ENCODE data around the gene SPATS2L.

Gene SPATS2L

GRCh38 chr2:200348897-200349563 is 42.5 kb downstream of the SPATS2L start:
- DNase-seq (ENCODE audit: extremely low read depth in 1 of 2, low read depth in 1 of 2): no peak

DNA sequence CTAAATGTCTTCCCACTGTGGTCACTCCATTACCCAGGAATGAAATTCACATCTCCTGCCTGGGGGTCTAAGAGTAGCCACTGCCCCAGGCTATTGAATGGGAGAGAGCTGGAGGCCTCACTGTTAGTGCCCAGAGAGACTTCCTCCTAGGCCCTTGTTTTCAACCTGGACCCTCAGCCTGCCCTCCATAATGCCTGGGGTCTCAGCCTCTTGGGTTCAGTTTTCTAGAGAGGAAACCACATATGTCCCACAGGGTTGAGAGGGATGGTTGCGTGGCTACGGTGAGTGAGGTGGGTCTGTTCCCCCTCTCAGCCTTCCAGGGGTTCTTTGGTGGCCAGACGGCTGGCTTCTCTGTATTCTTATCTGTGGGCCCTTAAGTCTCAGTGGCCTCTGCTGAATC is 43.4 kb downstream of the SPATS2L start:
- DNase-seq (ENCODE audit: extremely low read depth in 1 of 2, low read depth in 1 of 2): no peak

- DNase-seq (ENCODE audit: extremely low read depth in 1 of 2, low read depth in 1 of 2): no peak
Measured at GRCh38 chr2:200350850-200351285, 44.4 kb downstream of the SPATS2L start.

- no peak for DNase-seq (ENCODE audit: extremely low read depth in 1 of 2, low read depth in 1 of 2)
Measured at GRCh38 chr2:200351815-200352214, 45.3 kb downstream of the SPATS2L start.

DNA sequence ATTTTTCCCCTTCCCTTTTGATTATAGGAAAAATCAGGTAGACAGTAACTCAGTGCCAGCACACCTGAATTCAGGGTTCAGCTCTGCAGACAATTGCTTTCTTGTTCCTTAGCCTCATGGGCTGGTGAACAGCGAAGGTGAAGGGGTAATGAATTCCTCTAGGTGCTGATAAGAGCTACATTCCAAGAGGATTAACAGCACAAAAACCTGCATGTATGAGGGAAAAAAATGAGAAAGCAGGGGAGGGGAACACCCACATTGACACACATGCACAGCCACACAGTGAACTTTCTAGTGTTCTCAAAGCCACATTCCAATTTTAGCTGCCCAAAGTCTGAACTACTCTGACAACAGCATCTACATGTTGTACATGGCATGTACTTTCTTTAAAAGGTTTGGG is 46.1 kb downstream of the SPATS2L start:
- DNase-seq (ENCODE audit: extremely low read depth in 1 of 2, low read depth in 1 of 2): no peak

- no peak for DNase-seq (ENCODE audit: extremely low read depth in 1 of 2, low read depth in 1 of 2)
Measured at GRCh38 chr2:200353120-200353519, 46.6 kb downstream of the SPATS2L start.

GRCh38 chr2:200353874-200354273 is 47.4 kb downstream of the SPATS2L start:
- no peak for DNase-seq (ENCODE audit: extremely low read depth in 1 of 2, low read depth in 1 of 2)

DNA sequence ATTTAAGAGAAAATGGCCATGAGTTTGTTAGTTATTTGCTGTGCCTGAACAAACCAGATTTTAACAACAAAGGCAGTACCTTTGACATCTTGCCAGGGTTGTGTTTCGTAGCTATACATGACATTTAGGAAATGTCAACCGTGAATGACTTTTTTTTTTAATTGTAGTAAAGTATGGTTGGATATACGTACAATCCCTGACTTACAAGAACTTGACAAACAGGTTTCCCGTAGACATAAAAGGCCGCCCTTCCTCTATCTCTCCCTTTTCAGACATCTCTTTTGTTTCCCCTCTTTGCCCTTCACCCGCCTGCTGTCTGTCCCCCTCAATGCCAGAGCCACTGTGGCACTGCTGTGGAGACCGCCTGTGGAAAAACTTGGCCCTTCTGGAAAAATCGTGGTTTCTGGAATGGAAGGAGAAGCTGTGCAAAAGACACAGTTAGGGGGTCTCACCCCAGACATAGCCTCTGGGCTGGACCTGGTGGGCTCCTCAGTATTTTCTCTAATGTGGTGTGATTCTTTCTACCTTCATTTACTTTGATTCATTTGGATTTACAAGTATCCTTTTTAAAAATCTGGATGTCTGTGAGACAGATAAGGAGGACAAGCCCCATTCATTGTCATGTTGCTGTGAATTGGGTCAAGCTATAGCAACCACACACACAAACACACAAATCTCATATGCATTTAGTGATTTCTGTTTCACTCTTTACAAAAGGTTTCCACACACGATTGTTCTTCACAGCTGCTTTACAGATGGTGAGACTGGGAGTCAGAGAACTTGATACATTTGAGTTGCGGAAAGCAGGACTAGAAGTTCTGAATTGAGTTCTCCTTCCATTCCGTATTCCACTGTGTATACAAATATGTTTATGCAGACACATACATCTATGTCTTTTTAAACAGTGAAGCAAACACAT is 48.6 kb downstream of the SPATS2L start:
- no peak for DNase-seq (ENCODE audit: extremely low read depth in 1 of 2, low read depth in 1 of 2)

DNA sequence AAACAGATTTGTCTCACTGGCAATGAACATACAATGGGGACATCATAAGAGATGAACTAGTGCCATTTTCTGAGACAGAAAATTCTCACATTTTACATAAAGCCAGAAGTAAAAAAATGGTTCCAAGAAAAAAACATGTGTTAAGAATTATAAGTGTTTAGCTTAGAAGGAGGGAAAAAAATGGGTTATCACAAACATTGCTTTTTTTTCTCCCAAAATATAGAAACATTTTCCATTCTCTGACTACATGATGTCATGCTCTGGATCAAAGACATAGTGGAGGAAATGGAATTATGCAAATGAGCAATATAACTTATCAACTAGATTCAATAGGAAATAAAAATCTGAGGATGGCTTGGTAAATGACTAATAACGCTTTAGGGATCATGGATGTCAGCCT is 49.8 kb downstream of the SPATS2L start:
- DNase-seq (ENCODE audit: extremely low read depth in 1 of 2, low read depth in 1 of 2): no peak

DNA sequence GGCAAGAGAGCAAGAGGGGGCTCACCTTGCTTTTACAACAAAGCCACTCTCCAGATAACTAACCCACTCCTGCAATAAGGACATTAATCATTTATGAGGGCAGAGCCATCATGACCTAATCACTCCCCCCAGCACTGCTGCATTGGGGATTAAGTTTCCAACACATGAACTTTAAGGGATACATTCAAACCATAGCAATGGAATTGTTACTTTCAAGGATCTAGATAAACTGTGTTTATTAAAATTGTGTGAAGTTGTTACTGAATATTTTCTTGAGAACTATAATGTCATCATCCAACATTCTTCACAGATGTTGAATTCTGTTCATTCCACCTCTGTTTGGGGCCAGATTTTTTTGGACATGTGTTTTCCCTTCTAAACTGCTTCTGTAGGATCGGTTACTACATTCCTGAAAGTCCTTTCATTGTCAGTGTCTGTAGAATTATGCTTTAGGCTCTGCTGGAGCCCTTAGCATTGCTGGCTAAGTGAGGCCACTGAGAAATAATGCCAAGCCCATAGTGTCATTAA is 50.4 kb downstream of the SPATS2L start:
- no peak for DNase-seq (ENCODE audit: extremely low read depth in 1 of 2, low read depth in 1 of 2)

GRCh38 chr2:200357845-200358244 is 51.4 kb downstream of the SPATS2L start:
- DNase-seq (ENCODE audit: extremely low read depth in 1 of 2, low read depth in 1 of 2): no peak

DNA sequence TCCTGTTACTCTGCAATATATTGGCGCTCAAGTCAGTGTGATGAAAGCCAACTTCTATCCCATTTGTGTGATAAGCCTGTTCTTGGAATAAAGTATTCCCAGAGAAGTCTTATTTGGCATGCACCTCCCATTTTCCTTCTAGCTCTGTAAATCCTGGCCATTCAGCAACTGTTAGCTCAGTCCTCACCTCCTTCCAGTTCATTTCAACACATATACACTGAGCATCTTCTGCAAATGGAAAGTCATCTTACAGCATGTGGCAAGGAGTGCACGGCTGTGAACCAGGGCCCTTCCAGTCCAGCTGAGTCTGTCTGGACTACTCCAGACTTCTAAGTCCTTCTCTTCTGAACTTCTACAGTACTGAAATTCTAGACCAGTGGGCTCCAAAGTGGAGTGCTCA is 53.1 kb downstream of the SPATS2L start:
- DNase-seq (ENCODE audit: extremely low read depth in 1 of 2, low read depth in 1 of 2): no peak

DNA sequence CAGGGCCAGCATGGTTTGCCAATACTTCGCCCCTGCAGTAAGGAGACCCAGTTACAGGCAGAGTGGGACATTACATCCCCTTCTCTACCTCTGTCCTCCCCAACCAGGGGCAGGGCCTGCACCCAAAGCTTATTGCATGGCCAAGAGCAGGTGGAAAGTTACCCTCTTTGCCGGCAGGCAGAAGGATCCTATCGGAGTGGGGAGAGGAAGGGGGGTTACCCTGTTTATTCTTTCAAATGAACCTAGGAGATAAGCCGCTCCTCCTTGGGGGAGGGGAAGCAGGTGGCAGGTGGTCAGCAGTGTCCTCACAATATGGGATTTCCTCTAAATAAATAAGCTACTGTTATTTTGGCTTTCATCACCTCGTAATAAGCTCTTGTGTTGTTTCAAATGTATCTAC is 53.9 kb downstream of the SPATS2L start:
- no peak for DNase-seq (ENCODE audit: extremely low read depth in 1 of 2, low read depth in 1 of 2)

GRCh38 chr2:200362202-200362917 is 55.9 kb downstream of the SPATS2L start:
- no peak for DNase-seq (ENCODE audit: extremely low read depth in 1 of 2, low read depth in 1 of 2)

- DNase-seq (ENCODE audit: extremely low read depth in 1 of 2, low read depth in 1 of 2): no peak
Measured at GRCh38 chr2:200363279-200363678, 56.8 kb downstream of the SPATS2L start.

DNA sequence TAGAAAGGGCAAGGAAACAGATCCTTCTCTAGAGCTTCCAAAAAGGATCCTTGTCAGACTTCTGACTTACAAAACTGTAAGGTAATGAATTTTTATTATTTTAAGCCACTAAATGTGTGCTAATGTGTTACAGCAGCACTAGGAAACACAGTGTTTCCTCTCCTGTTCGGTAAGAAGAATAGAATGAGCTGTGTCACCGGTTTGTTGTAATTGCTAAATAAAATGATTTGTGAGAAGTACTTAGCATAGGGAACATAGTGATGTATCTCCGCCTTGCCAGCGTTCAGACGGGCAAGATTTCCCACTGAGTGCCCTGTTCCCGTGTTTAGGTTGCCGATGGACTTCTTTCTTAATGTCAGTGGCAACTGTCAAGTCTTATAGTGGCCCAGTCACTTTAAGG is 57.6 kb downstream of the SPATS2L start:
- no peak for DNase-seq (ENCODE audit: extremely low read depth in 1 of 2, low read depth in 1 of 2)

DNA sequence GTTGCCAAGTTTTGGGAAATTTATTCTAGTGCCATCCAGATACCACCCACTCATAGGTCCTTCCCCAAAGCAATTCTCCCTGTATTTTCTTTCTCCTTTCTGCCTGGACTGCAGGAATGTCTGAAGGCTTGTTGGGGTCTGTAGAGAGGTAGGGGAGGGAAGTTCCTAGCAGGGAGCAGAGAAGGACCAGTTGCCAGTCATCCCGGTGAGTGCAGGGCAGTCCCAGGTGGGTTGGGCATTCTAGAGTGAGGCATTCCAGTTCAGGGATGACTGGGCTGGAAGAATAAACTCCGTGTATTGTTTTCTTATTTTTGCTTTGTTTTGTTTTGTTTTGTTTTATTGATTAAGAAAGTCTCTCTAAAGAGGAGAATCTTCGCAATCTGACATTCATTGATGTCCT is 58.1 kb downstream of the SPATS2L start:
- DNase-seq (ENCODE audit: extremely low read depth in 1 of 2, low read depth in 1 of 2): no peak

GRCh38 chr2:200365209-200365608 is 58.7 kb downstream of the SPATS2L start:
- no peak for DNase-seq (ENCODE audit: extremely low read depth in 1 of 2, low read depth in 1 of 2)

DNA sequence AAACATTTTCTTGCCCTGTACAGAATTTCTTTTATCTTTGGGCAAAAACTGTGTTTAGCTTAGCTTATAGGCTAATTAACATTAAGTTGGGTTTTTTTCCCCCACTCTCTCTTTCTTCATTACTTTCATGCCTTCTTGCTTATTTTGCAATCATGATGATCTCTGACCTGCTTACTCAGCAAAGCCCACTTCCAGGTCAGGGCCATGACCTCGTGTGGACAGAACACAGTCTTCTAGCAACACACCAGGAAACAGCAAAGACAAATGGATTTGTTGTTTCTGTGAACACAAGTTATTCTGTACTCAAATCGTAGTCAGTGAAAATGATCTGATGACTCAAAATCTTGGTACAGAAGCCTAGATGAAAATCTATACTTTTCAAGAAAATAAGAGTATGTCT is 60.7 kb downstream of the SPATS2L start:
- no peak for DNase-seq (ENCODE audit: extremely low read depth in 1 of 2, low read depth in 1 of 2)

DNA sequence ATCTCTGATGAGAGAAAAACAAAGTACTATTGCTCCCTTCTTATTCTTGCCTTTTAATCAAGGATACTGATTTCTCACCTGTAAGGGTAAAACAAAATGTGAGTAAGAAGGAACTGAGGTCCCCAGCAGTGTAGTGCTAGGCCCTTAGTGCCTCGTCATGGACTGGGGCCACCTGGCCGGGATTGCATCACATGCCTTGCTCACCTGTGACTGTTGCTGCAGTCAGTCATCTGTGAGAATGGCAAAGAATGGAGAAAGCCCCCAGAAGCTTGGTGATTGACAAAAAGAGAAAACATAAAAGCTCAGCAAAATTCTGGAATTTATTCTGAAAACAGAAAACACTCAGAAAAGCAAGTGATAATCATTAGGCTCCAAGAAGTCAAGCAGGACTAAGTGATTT is 63.4 kb downstream of the SPATS2L start:
- DNase-seq (ENCODE audit: extremely low read depth in 1 of 2, low read depth in 1 of 2): no peak

DNA sequence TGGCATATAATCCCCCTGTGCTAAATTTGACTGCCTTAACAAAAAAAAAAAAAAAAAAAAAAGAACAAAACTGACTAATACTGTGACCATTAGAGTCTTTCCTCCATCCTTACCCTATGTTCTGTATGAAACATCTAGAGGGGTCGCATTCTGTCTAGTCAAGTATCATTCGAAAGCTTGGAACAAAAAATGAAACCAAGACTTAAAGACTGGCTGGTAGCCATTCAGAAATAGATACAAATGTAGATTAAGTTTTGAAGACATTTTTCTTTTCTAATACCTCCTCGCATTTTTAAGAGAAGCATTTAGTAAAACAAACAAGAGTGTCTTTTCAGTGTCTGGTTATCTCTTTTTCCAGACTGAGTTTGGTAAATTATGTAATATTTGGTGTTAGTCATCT is 66.7 kb downstream of the SPATS2L start:
- DNase-seq (ENCODE audit: extremely low read depth in 1 of 2, low read depth in 1 of 2): no peak
